Liver (tissue), 9 donors: Measurements from ENCODE around the gene HEXIM1. TPM values are rescaled to one million over a fixed set of nuclear protein-coding genes. Genes with fewer than 3 reads are reported as not detected.

Experiments
- DNase-seq: peaks from one replicate; pipeline ENCODE4 v3.0.0-alpha.2; 2017; ENCODE audit warnings: low spot score
- H3K27ac ChIP-seq, 2 donors: one replicate each; pipeline ENCODE4 v1.7.0; 2013; ENCODE audit warnings: inconsistent platforms in 2 of 2, low read length in 2 of 2, control low read depth in 1 of 2, low read depth in 1 of 2, mild to moderate bottlenecking in 1 of 2
- H3K27me3 ChIP-seq, 4 donors: one replicate each; pipeline versions ENCODE4 v1.6.1 to v1.7.0; 2013; ENCODE audit warnings: low read length in 3 of 4, inconsistent platforms in 1 of 4, mild to moderate bottlenecking in 1 of 4, moderate library complexity in 1 of 4; ENCODE audit not compliant: control insufficient read depth in 4 of 4, insufficient read depth in 4 of 4
- H3K36me3 ChIP-seq, 4 donors: one replicate each; pipeline versions ENCODE4 v1.6.1 to v1.7.0; 2013; ENCODE audit warnings: low read length in 3 of 4, mild to moderate bottlenecking in 3 of 4, low read depth in 1 of 4, moderate library complexity in 1 of 4; ENCODE audit not compliant: control insufficient read depth in 4 of 4, insufficient read depth in 3 of 4
- H3K4me1 ChIP-seq, 4 donors: one replicate each; pipeline versions ENCODE4 v1.6.1 to v1.7.0; 2013; ENCODE audit warnings: low read length in 3 of 4, mild to moderate bottlenecking in 3 of 4, moderate library complexity in 1 of 4; ENCODE audit not compliant: control insufficient read depth in 4 of 4, insufficient read depth in 4 of 4
- H3K4me3 ChIP-seq, 3 donors: one replicate each; pipeline versions ENCODE4 v1.6.1 to v1.7.0; 2013; ENCODE audit warnings: low read length in 3 of 3, control low read depth in 1 of 3, low read depth in 1 of 3, mild to moderate bottlenecking in 1 of 3
- H3K9ac ChIP-seq, 2 donors: one replicate each; pipeline ENCODE4 v1.7.0; 2013; ENCODE audit warnings: low read length in 2 of 2, mild to moderate bottlenecking in 2 of 2, moderate library complexity in 2 of 2, control low read depth in 1 of 2, low read depth in 1 of 2
- H3K9me3 ChIP-seq, 4 donors: one replicate each; pipeline versions ENCODE4 v1.6.1 to v1.7.0; 2013; ENCODE audit warnings: low read length in 3 of 4; ENCODE audit not compliant: control insufficient read depth in 4 of 4
- CTCF ChIP-seq: fragments of 150-350 bp; IDR thresholded peaks from 2 replicates; pipeline ENCODE4 v1.5.1; 2017; ENCODE audit warnings: improper control_type of control experiment, low read depth, low read length; ENCODE audit not compliant: missing input control
- EGR1 ChIP-seq, 2 donors: IDR thresholded peaks; 2 replicates each; pipeline ENCODE4 v1.6.1; 2016 to 2018; ENCODE audit warnings: antibody characterized with exemption in 2 of 2, low read depth in 2 of 2
- FOXA1 ChIP-seq: IDR thresholded peaks from 2 replicates; pipeline ENCODE4 v1.6.1; 2016; ENCODE audit warnings: antibody characterized with exemption
- FOXA2 ChIP-seq: IDR thresholded peaks from 2 replicates; pipeline ENCODE4 v1.6.1; 2016; ENCODE audit warnings: antibody characterized with exemption
- GABPA ChIP-seq, 2 donors: IDR thresholded peaks in 1 of 2; conservative IDR thresholded peaks in 1 of 2; 2 replicates each; pipeline ENCODE4 v1.6.1; 2016; ENCODE audit warnings: antibody characterized with exemption in 2 of 2, mild to moderate bottlenecking in 1 of 2, moderate library complexity in 1 of 2
- HNF4A ChIP-seq, 2 donors: conservative IDR thresholded peaks; 2 replicates each; pipeline ENCODE4 v1.6.1; 2016; ENCODE audit warnings: antibody characterized with exemption in 2 of 2, mild to moderate bottlenecking in 2 of 2
- HNF4G ChIP-seq: IDR thresholded peaks from 2 replicates; pipeline ENCODE4 v1.6.1; 2016; ENCODE audit warnings: antibody characterized with exemption
- JUND ChIP-seq, 2 donors: IDR thresholded peaks; 2 replicates each; pipeline ENCODE4 v1.6.1; 2016; ENCODE audit warnings: antibody characterized with exemption in 2 of 2
- MAX ChIP-seq: IDR thresholded peaks from 2 replicates; pipeline ENCODE4 v1.6.1; 2016; ENCODE audit warnings: antibody characterized with exemption
- NR2F2 ChIP-seq: IDR thresholded peaks from 2 replicates; pipeline ENCODE4 v1.6.1; 2016; ENCODE audit warnings: antibody characterized with exemption
- RAD21 ChIP-seq, 2 donors: IDR thresholded peaks; 2 replicates each; pipeline ENCODE4 v1.6.1; 2016; ENCODE audit warnings: antibody characterized with exemption in 2 of 2, mild to moderate bottlenecking in 2 of 2
- REST ChIP-seq: IDR thresholded peaks from 2 replicates; pipeline ENCODE4 v1.6.1; 2016; ENCODE audit warnings: antibody characterized with exemption, mild to moderate bottlenecking
- RXRA ChIP-seq, 2 donors: IDR thresholded peaks; 2 replicates each; pipeline ENCODE4 v1.6.1; 2017 to 2018; ENCODE audit warnings: antibody characterized with exemption in 2 of 2, mild to moderate bottlenecking in 1 of 2
- SP1 ChIP-seq: IDR thresholded peaks from 2 replicates; pipeline ENCODE4 v1.6.1; 2018; ENCODE audit warnings: antibody characterized with exemption, mild to moderate bottlenecking
- TAF1 ChIP-seq: conservative IDR thresholded peaks from 2 replicates; pipeline ENCODE4 v1.6.1; 2016; ENCODE audit warnings: antibody characterized with exemption, mild to moderate bottlenecking
- YY1 ChIP-seq: IDR thresholded peaks from 2 replicates; pipeline ENCODE4 v1.6.1; 2016; ENCODE audit warnings: antibody characterized with exemption, mild to moderate bottlenecking
- ZBTB33 ChIP-seq: IDR thresholded peaks from 2 replicates; pipeline ENCODE4 v1.6.1; 2016; ENCODE audit warnings: antibody characterized with exemption
- WGBS: extraction: QIAGEN DNeasy Blood & Tissue Kit; methylation state at CpG from one replicate; pipeline ENCODE4 v1.1.7; 2013; 5-methylcytosine and 5-hydroxymethylcytosine counted together
- polyA plus RNA-seq, 2 donors: library from polyadenylated mRNA; stranded (reverse) in 1 of 2; unstranded in 1 of 2; fragments of 200-250 nt in 1 of 2; fragments of >200 nt in 1 of 2; fragmentation: Nextera tagmentation in 1 of 2; extraction: Ambion mirVana in 1 of 2; gene quantifications; one replicate each; pipeline versions ENCODE4 v1.2.1 to v1.2.3, GENCODE V29; 2013 to 2015
- total RNA-seq, 2 donors: library from RNA; depleted of rRNA; stranded (reverse); fragments of >200 nt; gene quantifications; one replicate each; pipeline ENCODE4 v1.2.3, GENCODE V29; 2014
- TF ChIP-seq, protein P1 (sequence below): IDR thresholded peaks from 2 replicates; pipeline ENCODE4 v1.6.1; 2016; ENCODE audit warnings: antibody characterized with exemption
- donor health status: healthy.
- donor health status: healthy.
- donor health status: healthy.
- donor health status: healthy.
- donor health status: healthy.

HEXIM1 gene
- total and polyA plus RNA-seq, 4 donors: 7.4 to 14.3 (median 12.3) TPM

- 5% methylated on average over 40 of the region's 40 CpGs for WGBS
- Histone ChIP-seq H3K27ac (peak within 1 kb of the TSS; percentile 90 to 91), H3K9ac (peak within 1 kb of the TSS; percentile 63 to 80), H3K4me1 (peaks cover 2 to 57% (median 37%) of the 10 kb centered on the region in 4 donors), H3K36me3 (peaks cover 3 to 7% (median 4%) of the 10 kb centered on the region in 4 donors), H3K4me3 (peak within 1 kb of the TSS; percentile 67 to 79 (median 73)), H3K27me3 (no peaks in the 10 kb centered on the region), H3K9me3 (no peaks in the 10 kb centered on the region)
- peak; percentile 75 for TF ChIP-seq FOXA1
- TF ChIP-seq JUND (IDR thresholded peaks at IDR 0.05): peak; percentile 32 to 53
- peak; percentile 100 for TF ChIP-seq CTCF
- peak; percentile 84 to 87 for TF ChIP-seq RXRA (IDR thresholded peaks at IDR 0.05)
- peak; percentile 80 for TF ChIP-seq NR2F2
- TF ChIP-seq, protein P1, sequence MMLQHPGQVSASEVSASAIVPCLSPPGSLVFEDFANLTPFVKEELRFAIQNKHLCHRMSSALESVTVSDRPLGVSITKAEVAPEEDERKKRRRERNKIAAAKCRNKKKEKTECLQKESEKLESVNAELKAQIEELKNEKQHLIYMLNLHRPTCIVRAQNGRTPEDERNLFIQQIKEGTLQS: peak; percentile 33
- TF ChIP-seq EGR1 (IDR thresholded peaks at IDR 0.05; ENCODE audit: low read depth in 2 of 2): no peak
- TF ChIP-seq HNF4G: peak; percentile 59
- TF ChIP-seq REST: peak; percentile 76
- TF ChIP-seq FOXA2: peak; percentile 25
- no peak for TF ChIP-seq MAX
- TF ChIP-seq TAF1: no peak
- TF ChIP-seq HNF4A (conservative IDR thresholded peaks at IDR 0.05): peak; percentile 91 to 93
- peak in 1 of 2 donors; percentile 22 for TF ChIP-seq GABPA (IDR thresholded peaks at IDR 0.05 in 1 of 2, conservative IDR thresholded peaks at IDR 0.05 in 1 of 2)
- TF ChIP-seq RAD21 (IDR thresholded peaks at IDR 0.05): peak; percentile 99 to 100
- TF ChIP-seq ZBTB33: no peak
- TF ChIP-seq YY1: peak; percentile 87
- peak; percentile 99 for TF ChIP-seq SP1
- peak; percentile 99 for DNase-seq
Observed at GRCh38 chr17:45135192-45135977, 12.9 kb upstream of the HEXIM1 start, which contains the start of gene ACBD4. ACBD4 (plus strand) TSS chr17:45135687; CDS start chr17:45136145, 458 bp downstream.
